Stimulated activated CD8-positive, alpha-beta memory T cell treated with anti-CD3 and anti-CD28 coated beads, Interleukin-4, amount 100 ng/mL, for 48 hours (primary cell): ENCODE results near the gene KBTBD13.

Experiments used
- DNase-seq: peaks from one replicate; pipeline ENCODE4 v3.0.0-alpha.2; 2020

Gene KBTBD13

GRCh38 chr15:65115542-65115941 is 39.0 kb downstream of the KBTBD13 start:
- no peak for DNase-seq
